Measurements from ENCODE around the gene HOXA3.

HOXA3 gene

GRCh38 chr7:27179503-27180430 is 27.4 kb upstream of the HOXA3 start:
- Histone ChIP-seq H3K27ac (ENCODE audit: low read length) (no peak overlapping the region), H3K9me3 (replicated peaks; ENCODE audit: insufficient read depth, low read length) (no peaks in the 10 kb centered on the region), H3K9ac (ENCODE audit: low read length) (no peak overlapping the region), H3K4me1 (ENCODE audit: low read length) (no peaks in the 10 kb centered on the region), H3F3A (ENCODE audit: insufficient read depth, low read length) (no peaks in the 10 kb centered on the region), H3K79me2 (ENCODE audit: low read length) (no peaks in the 10 kb centered on the region), H3K4me3 (ENCODE audit: low read length) (no peak overlapping the region), H3K36me3 (replicated peaks; ENCODE audit: insufficient read depth, low read length) (no peaks in the 10 kb centered on the region), H2AFZ (ENCODE audit: low read length) (no peak overlapping the region), H4K20me1 (ENCODE audit: insufficient read depth, low read length) (no peaks in the 10 kb centered on the region), H3K9me2 (replicated peaks; ENCODE audit: insufficient read depth, low read length) (no peaks in the 10 kb centered on the region), H3K27me3 (replicated peaks; ENCODE audit: insufficient read depth, low read length) (peaks cover 60% of the 10 kb centered on the region), H3K4me2 (ENCODE audit: low read depth, low read length) (peak overlapping the region; percentile 8; the same call in 1 of the 2 replicates)
- DNase-seq, result no peak
- TF ChIP-seq EZH2phosphoT487 (IDR thresholded peaks at IDR 0.05; ENCODE audit: low read length) (no peak), CTCF (IDR thresholded peaks at IDR 0.05; ENCODE audit: low read length) (peak; percentile 49)

- H3K27ac ChIP-seq (ENCODE audit: low read length), result no peak overlapping the region
- H3K9ac ChIP-seq (ENCODE audit: low read length), result no peak overlapping the region
- H2AFZ ChIP-seq (ENCODE audit: low read length), result no peak overlapping the region
- no peaks in the 10 kb centered on the region for H3K36me3 ChIP-seq (replicated peaks; ENCODE audit: insufficient read depth, low read length)
- H3K9me3 ChIP-seq (replicated peaks; ENCODE audit: insufficient read depth, low read length), result no peaks in the 10 kb centered on the region
- no peak for TF ChIP-seq EZH2 (optimal IDR thresholded peaks at IDR 0.05; ENCODE audit: low read depth, low read length)
- no peak for TF ChIP-seq EZH2phosphoT487 (IDR thresholded peaks at IDR 0.05; ENCODE audit: low read length)
- no peak for TF ChIP-seq CTCF (IDR thresholded peaks at IDR 0.05; ENCODE audit: low read length)
- H3K27me3 ChIP-seq (replicated peaks; ENCODE audit: insufficient read depth, low read length), result peaks cover 62% of the 10 kb centered on the region
- H3K4me2 ChIP-seq (ENCODE audit: low read depth, low read length), result no peak overlapping the region
- no peaks in the 10 kb centered on the region for H4K20me1 ChIP-seq (ENCODE audit: insufficient read depth, low read length)
- H3K79me2 ChIP-seq (ENCODE audit: low read length), result no peaks in the 10 kb centered on the region
- DNase-seq, result no peak
- H3K9me2 ChIP-seq (replicated peaks; ENCODE audit: insufficient read depth, low read length), result no peaks in the 10 kb centered on the region
- no peaks in the 10 kb centered on the region for H3K4me1 ChIP-seq (ENCODE audit: low read length)
- H3F3A ChIP-seq (ENCODE audit: insufficient read depth, low read length), result no peaks in the 10 kb centered on the region
- H3K4me3 ChIP-seq (ENCODE audit: low read length), result no peak overlapping the region
Measured at GRCh38 chr7:27179030-27179429, 26.6 kb upstream of the HOXA3 start.

- Histone ChIP-seq H3K9me2 (replicated peaks; ENCODE audit: insufficient read depth, low read length) (no peaks in the 10 kb centered on the region), H3K27ac (ENCODE audit: low read length) (no peak overlapping the region), H3K4me3 (ENCODE audit: low read length) (no peak overlapping the region), H3F3A (ENCODE audit: insufficient read depth, low read length) (no peaks in the 10 kb centered on the region), H3K9me3 (replicated peaks; ENCODE audit: insufficient read depth, low read length) (no peaks in the 10 kb centered on the region), H3K4me2 (ENCODE audit: low read depth, low read length) (no peak overlapping the region), H3K9ac (ENCODE audit: low read length) (no peak overlapping the region), H4K20me1 (ENCODE audit: insufficient read depth, low read length) (no peaks in the 10 kb centered on the region), H3K27me3 (replicated peaks; ENCODE audit: insufficient read depth, low read length) (peaks cover 62% of the 10 kb centered on the region), H3K4me1 (ENCODE audit: low read length) (no peaks in the 10 kb centered on the region), H3K36me3 (replicated peaks; ENCODE audit: insufficient read depth, low read length) (no peaks in the 10 kb centered on the region), H2AFZ (ENCODE audit: low read length) (no peak overlapping the region), H3K79me2 (ENCODE audit: low read length) (no peaks in the 10 kb centered on the region)
- no peak for DNase-seq
- no peak for TF ChIP-seq CTCF (IDR thresholded peaks at IDR 0.05; ENCODE audit: low read length)
- TF ChIP-seq EZH2 (optimal IDR thresholded peaks at IDR 0.05; ENCODE audit: low read depth, low read length), result no peak
- no peak for TF ChIP-seq EZH2phosphoT487 (IDR thresholded peaks at IDR 0.05; ENCODE audit: low read length)
Measured at GRCh38 chr7:27178366-27178765, 26.0 kb upstream of the HOXA3 start.

Data from MM.1S (cell line).